Esophagus muscularis mucosa (tissue), 3 donors: ENCODE measurements around the gene UBASH3B.
"Not testable (repeated sequence)": the region's sequence is repeated elsewhere in the genome, so short reads cannot be mapped to it uniquely, and the experiment has no call there.

Source experiments
- CTCF ChIP-seq, 3 experiments: fragments of 200-600 bp in 2 of 3; fragments of 450-650 bp in 1 of 3; sonication (generic) in 2 of 3; IDR thresholded peaks; one replicate each; pipeline ENCODE4 v1.5.1; 2017 to 2019; ENCODE audit warnings: antibody characterized with exemption in 3 of 3, mild to moderate bottlenecking in 2 of 3, moderate library complexity in 1 of 3
- POLR2AphosphoS5 ChIP-seq, 2 donors: sonication (generic); formaldehyde crosslinking; IDR thresholded peaks; one replicate each; pipeline ENCODE4 v1.6.1; 2017; ENCODE audit warnings: antibody characterized with exemption in 2 of 2

- not testable (repeated sequence) for TF ChIP-seq CTCF, POLR2AphosphoS5 (IDR thresholded peaks at IDR 0.05)
These were observed 48.4 kb upstream of the UBASH3B start for GRCh38 chr11:122607162-122607561.
